Stromal cell of bone marrow (primary cell): ENCODE measurements around the gene ALLC.

Source experiments
- DNase-seq: peaks from one replicate; pipeline ENCODE4 v3.0.0-alpha.2; 2012; ENCODE audit warnings: low read depth

Gene ALLC

GRCh38 chr2:3639653-3640052, 18.3 kb upstream of the ALLC start:
- no peak for DNase-seq

GRCh38 chr2:3641181-3641580, 16.8 kb upstream of the ALLC start:
- no peak for DNase-seq

GRCh38 chr2:3641841-3642421, 16.1 kb upstream of the ALLC start:
- DNase-seq, result no peak

DNA sequence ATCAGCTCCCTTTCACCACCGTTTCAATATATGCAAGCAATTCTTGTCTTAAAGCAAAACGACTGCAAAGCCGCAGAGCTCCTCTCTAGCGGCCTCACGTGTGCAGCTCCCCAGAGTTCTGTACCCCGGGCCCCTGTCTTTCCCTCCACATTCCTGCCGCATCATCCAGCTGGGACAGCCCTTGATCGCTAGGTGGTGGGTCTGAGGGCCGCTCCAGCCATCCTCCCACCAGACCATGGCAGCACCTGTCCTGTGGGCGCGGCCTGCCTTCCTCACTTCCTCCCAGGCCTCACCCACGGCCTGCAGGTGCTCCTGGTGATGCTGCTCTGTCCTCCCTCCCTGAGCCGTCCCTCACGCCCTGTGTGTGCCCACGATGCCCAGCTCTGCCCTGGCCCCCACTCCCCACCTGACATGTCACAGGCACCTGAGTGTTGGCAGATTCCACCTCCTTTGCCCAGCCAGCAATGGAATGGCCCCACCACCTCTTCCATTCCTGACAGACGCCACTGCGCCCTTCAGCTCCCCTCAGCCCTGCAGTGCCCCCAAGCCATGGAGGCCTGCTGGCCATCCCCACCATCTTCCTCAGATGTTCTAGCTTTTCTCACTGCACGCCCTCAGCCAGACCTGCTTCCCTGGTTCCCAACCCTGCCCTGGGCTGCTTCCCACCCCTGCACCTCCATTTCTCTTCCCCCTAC, 15.3 kb upstream of the ALLC start:
- no peak for DNase-seq

DNA sequence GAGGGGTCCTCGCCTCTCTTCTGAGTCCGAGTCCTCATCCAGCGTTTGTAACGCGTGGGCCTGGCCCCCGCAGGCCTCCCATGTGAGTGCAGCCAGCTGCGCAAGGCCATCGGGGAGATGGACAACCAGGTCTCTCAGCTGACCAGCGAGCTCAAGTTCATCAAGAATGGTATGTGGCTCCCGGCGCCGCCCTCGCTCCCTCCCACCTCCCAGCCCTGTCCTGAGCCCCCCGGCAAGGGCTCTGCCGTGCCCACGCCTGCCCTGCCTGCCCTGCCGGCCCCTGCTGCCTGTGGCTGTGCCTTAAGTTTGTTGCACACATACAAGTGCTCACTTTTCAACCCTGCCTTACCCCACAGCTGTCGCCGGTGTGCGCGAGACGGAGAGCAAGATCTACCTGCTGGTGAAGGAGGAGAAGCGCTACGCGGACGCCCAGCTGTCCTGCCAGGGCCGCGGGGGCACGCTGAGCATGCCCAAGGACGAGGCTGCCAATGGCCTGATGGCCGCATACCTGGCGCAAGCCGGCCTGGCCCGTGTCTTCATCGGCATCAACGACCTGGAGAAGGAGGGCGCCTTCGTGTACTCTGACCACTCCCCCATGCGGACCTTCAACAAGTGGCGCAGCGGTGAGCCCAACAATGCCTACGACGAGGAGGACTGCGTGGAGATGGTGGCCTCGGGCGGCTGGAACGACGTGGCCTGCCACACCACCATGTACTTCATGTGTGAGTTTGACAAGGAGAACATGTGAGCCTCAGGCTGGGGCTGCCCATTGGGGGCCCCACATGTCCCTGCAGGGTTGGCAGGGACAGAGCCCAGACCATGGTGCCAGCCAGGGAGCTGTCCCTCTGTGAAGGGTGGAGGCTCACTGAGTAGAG, 14.4 kb upstream of the ALLC start:
- DNase-seq, result no peak

DNA sequence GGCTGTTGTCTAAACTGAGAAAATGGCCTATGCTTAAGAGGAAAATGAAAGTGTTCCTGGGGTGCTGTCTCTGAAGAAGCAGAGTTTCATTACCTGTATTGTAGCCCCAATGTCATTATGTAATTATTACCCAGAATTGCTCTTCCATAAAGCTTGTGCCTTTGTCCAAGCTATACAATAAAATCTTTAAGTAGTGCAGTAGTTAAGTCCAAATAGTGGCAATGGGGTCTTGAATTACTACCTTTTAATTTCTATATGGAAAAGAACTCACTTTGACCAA, 13.8 kb upstream of the ALLC start:
- no peak for DNase-seq

GRCh38 chr2:3644891-3645605, 13.0 kb upstream of the ALLC start:
- DNase-seq, result no peak

- DNase-seq, result no peak
These were observed 12.1 kb upstream of the ALLC start for GRCh38 chr2:3645745-3646389.

GRCh38 chr2:3646446-3646845, 11.6 kb upstream of the ALLC start:
- no peak for DNase-seq

DNA sequence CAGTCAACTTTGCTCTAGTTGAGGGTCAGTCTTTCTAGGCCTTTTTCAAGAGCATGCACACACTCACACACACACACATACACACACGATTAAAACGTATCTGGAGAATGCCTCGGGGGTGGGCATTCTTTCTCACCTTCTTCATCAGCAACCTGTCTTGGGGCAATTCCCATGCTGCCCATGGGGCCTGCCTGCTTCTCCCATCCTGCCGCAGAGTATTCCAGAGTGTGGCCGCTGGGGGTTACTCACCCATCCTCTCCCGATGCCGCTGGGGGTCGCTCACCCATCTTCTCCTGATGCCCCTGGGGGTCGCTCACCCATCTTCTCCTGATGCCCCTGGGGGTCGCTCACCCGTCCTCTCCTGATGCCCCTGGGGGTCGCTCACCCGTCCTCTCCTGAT, 10.8 kb upstream of the ALLC start:
- DNase-seq, result no peak

DNA sequence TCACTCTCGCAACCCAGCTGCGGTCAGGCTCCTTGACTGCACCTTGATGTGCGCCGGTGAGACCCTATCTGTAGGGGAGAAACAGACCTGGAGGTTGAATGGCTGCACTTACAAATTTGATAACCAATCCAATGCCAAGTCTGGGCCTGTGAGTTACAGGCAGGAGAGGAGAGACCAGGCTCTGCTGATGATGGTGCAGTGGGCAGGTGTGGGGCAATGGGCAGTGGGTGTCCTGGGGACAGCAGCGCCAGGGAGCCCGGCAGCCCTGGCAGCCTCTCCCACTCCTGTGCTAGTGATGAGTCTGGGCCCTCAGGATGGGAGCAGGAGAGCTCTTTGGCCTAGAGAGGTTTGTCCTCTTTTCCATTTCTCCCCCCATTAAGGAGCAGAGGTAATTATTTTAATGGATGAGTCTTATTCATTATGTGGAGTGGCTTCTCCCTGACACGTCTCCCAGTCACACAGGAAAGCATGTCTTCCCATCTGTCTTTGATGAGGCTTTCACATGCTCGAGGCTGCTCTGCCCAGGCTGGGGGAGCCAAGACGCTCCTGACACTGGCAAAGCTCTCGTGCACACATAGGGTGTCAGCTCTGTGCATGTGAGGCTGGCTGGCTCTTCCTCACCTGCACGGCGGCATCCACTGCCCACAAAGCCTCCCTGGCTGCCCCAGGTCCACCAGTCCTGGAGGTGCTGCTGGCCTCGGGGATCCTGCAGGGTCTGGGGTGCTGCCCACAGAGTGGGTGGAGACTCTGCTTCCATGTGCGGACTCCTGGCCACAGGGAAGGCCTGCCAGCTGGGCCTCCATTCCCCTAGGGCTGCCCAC, 10.0 kb upstream of the ALLC start:
- no peak for DNase-seq

GRCh38 chr2:3648652-3649177, 9.3 kb upstream of the ALLC start:
- no peak for DNase-seq

DNA sequence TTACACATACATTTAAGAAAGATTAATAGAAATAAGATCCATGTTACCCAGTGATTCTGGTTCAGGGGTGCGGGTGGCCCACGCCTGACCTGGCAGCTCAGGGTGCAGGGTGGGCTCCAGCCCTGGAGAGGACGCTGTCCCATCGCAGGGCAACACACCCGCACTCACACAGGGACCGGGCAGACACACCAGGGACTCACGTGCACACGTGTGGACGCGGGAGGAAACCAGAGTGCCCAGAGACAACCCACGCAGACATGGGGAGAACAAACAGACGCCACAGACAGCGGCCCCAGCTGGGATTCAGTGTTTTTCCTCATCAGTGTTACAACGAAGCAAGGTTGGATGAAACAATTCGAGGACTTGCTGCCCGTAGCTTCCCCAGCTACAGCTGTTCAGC, 8.4 kb upstream of the ALLC start:
- DNase-seq, result no peak

GRCh38 chr2:3650140-3650920, 7.7 kb upstream of the ALLC start:
- no peak for DNase-seq

DNA sequence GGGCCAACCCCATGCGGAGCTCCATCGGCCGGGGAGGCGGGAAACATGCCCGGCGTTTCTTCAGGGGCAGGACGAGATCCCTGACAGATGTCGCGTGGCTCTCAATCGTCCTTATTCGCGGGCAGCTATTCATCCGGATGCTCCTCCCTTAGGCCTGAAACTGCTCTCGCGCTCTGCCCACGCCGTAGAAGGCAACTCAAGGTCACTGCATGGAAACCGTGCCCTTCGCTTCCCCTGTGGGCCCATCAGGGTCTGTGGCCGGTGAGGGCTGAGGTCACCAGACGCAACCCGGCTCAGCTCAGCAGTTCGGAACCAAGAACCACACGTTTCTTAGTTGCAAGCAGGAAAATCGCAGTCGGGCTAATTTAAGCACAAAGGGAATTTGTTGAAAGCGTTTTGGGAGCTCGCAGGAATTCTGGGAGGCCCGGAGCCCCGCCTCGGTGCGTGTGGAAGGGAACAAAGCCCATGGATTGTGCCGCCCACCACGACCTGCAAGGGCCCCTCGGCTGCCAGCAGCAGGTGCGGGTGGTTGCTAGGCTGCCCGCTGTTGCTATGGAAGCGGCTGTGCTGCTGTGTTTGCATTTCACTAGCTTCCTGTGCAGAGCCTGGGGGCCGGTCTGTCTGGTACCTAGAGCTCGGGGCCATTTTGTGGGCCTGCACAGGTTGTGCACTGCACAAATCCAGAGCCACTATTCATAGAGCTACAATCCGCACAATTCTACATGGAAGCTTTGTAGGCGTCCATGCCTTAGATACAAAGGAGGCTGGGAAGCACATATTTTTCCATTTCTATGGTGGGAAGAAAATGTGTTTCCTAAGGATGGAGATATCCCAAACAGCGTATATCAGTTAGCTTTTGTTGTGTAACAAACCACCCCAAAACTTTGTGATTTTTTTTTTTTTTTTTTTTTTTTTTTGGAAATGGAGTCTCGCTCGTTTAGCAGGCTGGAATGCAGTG, 6.0 kb upstream of the ALLC start:
- no peak for DNase-seq

- no peak for DNase-seq
These were observed 4.9 kb upstream of the ALLC start for GRCh38 chr2:3652896-3653625.

DNA sequence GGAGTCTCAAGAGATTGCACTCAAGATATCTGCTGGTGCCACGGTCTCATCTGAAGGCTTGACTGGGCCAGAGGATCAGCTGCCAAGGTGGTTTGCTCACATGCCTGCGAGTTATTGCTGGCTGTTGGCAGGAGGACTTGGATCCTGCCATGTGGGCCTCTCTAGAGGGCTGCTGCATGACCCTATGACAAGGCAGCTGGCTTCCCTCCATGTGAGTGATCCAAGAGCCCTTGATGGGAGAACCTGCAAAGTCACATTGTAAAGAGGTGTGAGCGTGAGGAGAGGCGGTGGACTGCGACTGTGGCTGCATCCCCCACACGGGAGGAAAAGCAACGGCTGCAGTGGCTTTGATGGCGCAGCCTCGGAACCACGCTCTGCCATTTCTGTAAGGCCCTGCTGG, 4.0 kb upstream of the ALLC start:
- no peak for DNase-seq

DNA sequence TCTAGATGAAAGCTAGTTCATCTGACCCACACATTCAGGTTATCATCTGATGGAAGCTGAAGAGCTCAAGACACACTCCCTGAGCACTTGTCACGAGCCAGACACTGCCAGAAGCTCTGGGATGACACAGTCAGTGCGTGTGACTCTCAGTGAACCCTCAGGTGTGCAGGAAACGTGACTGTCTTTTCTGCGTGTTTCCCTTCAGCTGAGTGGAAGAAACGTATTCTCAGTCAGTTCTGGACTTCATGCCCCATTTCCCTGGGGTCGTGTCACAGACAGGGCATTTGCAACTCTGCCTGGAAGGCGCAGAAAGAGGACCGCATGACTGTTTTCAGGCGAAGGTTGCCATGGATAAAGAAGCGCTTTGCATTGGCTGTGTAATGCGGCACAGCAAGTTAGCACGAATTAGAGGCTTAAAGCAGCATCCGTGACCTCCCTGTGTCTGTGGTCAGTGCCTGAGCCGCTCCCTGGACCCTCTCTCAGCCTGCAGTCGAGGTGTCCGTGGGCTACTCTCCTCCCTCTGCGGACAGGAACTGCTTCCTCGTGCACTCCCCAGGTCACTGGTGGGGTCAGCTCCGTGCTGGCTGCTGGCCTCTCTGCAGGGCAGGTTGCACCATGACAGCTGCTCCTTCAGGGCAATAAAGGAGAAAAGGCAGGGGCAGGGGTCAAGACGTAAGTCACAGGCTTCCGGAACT, 3.3 kb upstream of the ALLC start:
- no peak for DNase-seq
